K562 (cell line): ENCODE measurements around the gene COL25A1.

Source experiments
- CBX3 ChIP-seq, 2 experiments: IDR thresholded peaks; 1 replicate in 1 of 2; 2 replicates in 1 of 2; pipeline ENCODE4 v1.6.1; 2012; ENCODE audit warnings: inconsistent platforms in 2 of 2, low read length in 2 of 2, borderline replicate concordance in 1 of 2, control low read depth in 1 of 2
- CEBPB ChIP-seq: fragments of 450-650 bp; IDR thresholded peaks from 2 replicates; pipeline ENCODE4 v1.6.1; 2016; ENCODE audit warnings: missing genetic modification characterization, missing compliant biosample characterization
- MAFK ChIP-seq: IDR thresholded peaks from 2 replicates; pipeline ENCODE4 v1.6.1; 2011; ENCODE audit warnings: low read length, improper control_type of control experiment
- MLLT1 ChIP-seq, 2 experiments: fragments of 450-650 bp; IDR thresholded peaks; 2 replicates each; pipeline ENCODE4 v1.6.1; 2016
- NCOA4 ChIP-seq: fragments of 450-650 bp; IDR thresholded peaks from 2 replicates; pipeline ENCODE4 v1.6.1; 2018; ENCODE audit warnings: mild to moderate bottlenecking; ENCODE audit not compliant: partially characterized antibody
- TARDBP ChIP-seq: fragments of 450-650 bp; IDR thresholded peaks from 2 replicates; pipeline ENCODE4 v1.6.1; 2016
- ZC3H4 ChIP-seq: sonication (generic); formaldehyde crosslinking; IDR thresholded peaks from 2 replicates; pipeline ENCODE4 v1.9.0; 2021; ENCODE audit warnings: missing genetic modification reagents, borderline replicate concordance
- ZFP30 ChIP-seq: fragments of 250-450 bp; sonication (Bioruptor Pico); IDR thresholded peaks from 2 replicates; pipeline ENCODE4 v1.8.0; 2022; ENCODE audit warnings: moderate library complexity, mild to moderate bottlenecking, inconsistent platforms, borderline replicate concordance
- ZNF274 ChIP-seq: IDR thresholded peaks from 2 replicates; pipeline ENCODE4 v1.6.1; 2011; ENCODE audit warnings: low read depth, mild to moderate bottlenecking, low read length, moderate library complexity, borderline replicate concordance
- ZNF830 ChIP-seq: fragments of 250-450 bp; sonication (Bioruptor Pico); IDR thresholded peaks from 2 replicates; pipeline ENCODE4 v1.5.0; 2021; ENCODE audit warnings: mild to moderate bottlenecking

GRCh38 chr4:109296527-109296926, 5.9 kb downstream of the COL25A1 start:
- TF ChIP-seq CEBPB (tag) (no peak), ZFP30 (no peak), TARDBP (no peak), ZC3H4 (no peak), MAFK (no peak), NCOA4 (no peak), MLLT1 (IDR thresholded peaks at IDR 0.05) (no peak), ZNF830 (CRISPR knock-in tag) (no peak), ZNF274 (no peak), CBX3 (IDR thresholded peaks at IDR 0.05; ENCODE audit: borderline replicate concordance in 1 of 2, low read length in 2 of 2) (no peak)
